HEK293 (cell line): Measurements from ENCODE around the gene ZNF688.
A peak's percentile ranks its signal among the peaks of the same experiment; 100 is the strongest.

Experiments
- CTCF ChIA-PET: fragments of 350-600 bp; formaldehyde crosslinking; extraction: SDS; loops from one replicate; lab custom pipeline; 2021; ENCODE audit warnings: antibody characterized with exemption; lab: Yijun Ruan, JAX
- POLR2A ChIA-PET: fragments of 300-600 bp; formaldehyde crosslinking; extraction: SDS; loops from one replicate; lab custom pipeline; 2020; ENCODE audit warnings: antibody characterized with exemption, inconsistent platforms; lab: Yijun Ruan, JAX
- H3K27ac ChIP-seq: fragments of 200-500 bp; sonication (Bioruptor generic); 2 replicates; pipeline ENCODE4 v1.5.1; 2014; ENCODE audit warnings: low read depth, low read length, control low read depth, inconsistent platforms; ENCODE audit errors: extremely low read depth
- H3K36me3 ChIP-seq, 2 experiments: fragments of 200-500 bp in 1 of 2; sonication (Bioruptor generic) in 1 of 2; 1 replicate in 1 of 2; 2 replicates in 1 of 2; pipeline ENCODE4 v1.5.1; 2014 to 2017; ENCODE audit warnings: inconsistent platforms in 2 of 2, low read length in 2 of 2; ENCODE audit not compliant: control insufficient read depth in 2 of 2, insufficient read depth in 1 of 2
- H3K4me1 ChIP-seq: fragments of 200-500 bp; sonication (Bioruptor generic); 2 replicates; pipeline ENCODE4 v1.5.1; 2014; ENCODE audit warnings: mild to moderate bottlenecking, low read length, inconsistent platforms; ENCODE audit not compliant: control insufficient read depth, insufficient read depth
- H3K4me3 ChIP-seq: 2 replicates; pipeline ENCODE4 v1.5.1; 2011; ENCODE audit warnings: low read depth, mild to moderate bottlenecking, control low read depth, low read length, moderate library complexity
- H3K9me3 ChIP-seq: fragments of 200-500 bp; sonication (Bioruptor generic); 2 replicates; pipeline ENCODE4 v1.5.1; 2014; ENCODE audit warnings: low read depth, low read length, inconsistent platforms; ENCODE audit not compliant: control insufficient read depth, insufficient read depth
- GLIS1 ChIP-seq: fragments of 450-650 bp; formaldehyde crosslinking; IDR thresholded peaks from 2 replicates; pipeline ENCODE4 v1.5.1; 2016; ENCODE audit warnings: missing biosample characterization, missing genetic modification characterization
- HOXD13 ChIP-seq: sonication (generic); formaldehyde crosslinking; IDR thresholded peaks from 2 replicates; pipeline ENCODE4 v1.8.0; 2022; ENCODE audit warnings: missing genetic modification reagents, borderline replicate concordance
- INSM2 ChIP-seq: fragments of 450-650 bp; formaldehyde crosslinking; IDR thresholded peaks from 2 replicates; pipeline ENCODE4 v1.5.1; 2016; ENCODE audit warnings: missing biosample characterization, missing genetic modification characterization
- KLF10 ChIP-seq: fragments of 450-650 bp; IDR thresholded peaks from 2 replicates; pipeline ENCODE4 v1.5.1; 2018; ENCODE audit warnings: missing biosample characterization, mild to moderate bottlenecking, missing genetic modification characterization
- KLF17 ChIP-seq: fragments of 450-650 bp; formaldehyde crosslinking; IDR thresholded peaks from 2 replicates; pipeline ENCODE4 v1.5.1; 2016; ENCODE audit warnings: missing biosample characterization, missing genetic modification characterization
- PRDM1 ChIP-seq: fragments of 450-650 bp; formaldehyde crosslinking; IDR thresholded peaks from 2 replicates; pipeline ENCODE4; 2016; ENCODE audit warnings: missing biosample characterization, missing genetic modification characterization
- ZBTB1 ChIP-seq: fragments of 450-650 bp; formaldehyde crosslinking; IDR thresholded peaks from 2 replicates; pipeline ENCODE4 v1.5.1; 2016; ENCODE audit warnings: missing biosample characterization, missing genetic modification characterization
- ZBTB17 ChIP-seq: fragments of 450-650 bp; formaldehyde crosslinking; IDR thresholded peaks from 2 replicates; pipeline ENCODE4 v1.5.1; 2016; ENCODE audit warnings: missing biosample characterization, missing genetic modification characterization
- ZBTB49 ChIP-seq: fragments of 450-650 bp; formaldehyde crosslinking; IDR thresholded peaks from 2 replicates; pipeline ENCODE4 v1.5.1; 2016; ENCODE audit warnings: missing biosample characterization, missing genetic modification characterization, low read depth
- ZFP41 ChIP-seq: fragments of 450-650 bp; formaldehyde crosslinking; IDR thresholded peaks from 2 replicates; pipeline ENCODE4 v1.5.1; 2016; ENCODE audit warnings: missing biosample characterization, missing genetic modification characterization, borderline replicate concordance
- ZNF138 ChIP-seq: fragments of 450-650 bp; formaldehyde crosslinking; IDR thresholded peaks from 2 replicates; pipeline ENCODE4 v1.5.1; 2016; ENCODE audit warnings: missing biosample characterization, missing genetic modification characterization, borderline replicate concordance
- ZNF214 ChIP-seq: fragments of 450-650 bp; formaldehyde crosslinking; IDR thresholded peaks from 2 replicates; pipeline ENCODE4 v1.5.1; 2017; ENCODE audit warnings: missing biosample characterization, mild to moderate bottlenecking, missing genetic modification characterization, borderline replicate concordance
- ZNF23 ChIP-seq: fragments of 450-650 bp; formaldehyde crosslinking; IDR thresholded peaks from 2 replicates; pipeline ENCODE4 v1.5.1; 2016; ENCODE audit warnings: missing biosample characterization, missing genetic modification characterization, borderline replicate concordance
- ZNF335 ChIP-seq: fragments of 450-650 bp; formaldehyde crosslinking; conservative IDR thresholded peaks from 2 replicates; pipeline ENCODE4 v1.5.1; 2016; ENCODE audit warnings: missing biosample characterization, missing genetic modification characterization
- ZNF394 ChIP-seq: fragments of 450-650 bp; formaldehyde crosslinking; IDR thresholded peaks from 2 replicates; pipeline ENCODE4 v1.5.1; 2016; ENCODE audit warnings: missing biosample characterization, missing genetic modification characterization, mild to moderate bottlenecking, moderate library complexity, borderline replicate concordance
- ZNF426 ChIP-seq: fragments of 450-650 bp; formaldehyde crosslinking; IDR thresholded peaks from 2 replicates; pipeline ENCODE4 v1.5.1; 2017; ENCODE audit warnings: missing biosample characterization, missing genetic modification characterization, mild to moderate bottlenecking, inconsistent platforms, moderate library complexity
- ZNF449 ChIP-seq: fragments of 450-650 bp; formaldehyde crosslinking; IDR thresholded peaks from 2 replicates; pipeline ENCODE4 v1.5.1; 2017; ENCODE audit warnings: missing biosample characterization, mild to moderate bottlenecking, missing genetic modification characterization, moderate library complexity
- ZNF529 ChIP-seq: fragments of 450-650 bp; formaldehyde crosslinking; IDR thresholded peaks from 2 replicates; pipeline ENCODE4 v1.5.1; 2017; ENCODE audit warnings: missing genetic modification characterization, missing biosample characterization; ENCODE audit not compliant: insufficient replicate concordance
- ZNF549 ChIP-seq: fragments of 450-650 bp; IDR thresholded peaks from 2 replicates; pipeline ENCODE4 v1.5.1; 2018; ENCODE audit warnings: missing biosample characterization, missing genetic modification characterization, mild to moderate bottlenecking, inconsistent platforms, moderate library complexity
- ZNF558 ChIP-seq: fragments of 450-650 bp; formaldehyde crosslinking; IDR thresholded peaks from 2 replicates; pipeline ENCODE4 v1.5.1; 2016; ENCODE audit warnings: missing biosample characterization, missing genetic modification characterization
- ZNF610 ChIP-seq: fragments of 450-650 bp; formaldehyde crosslinking; IDR thresholded peaks from 2 replicates; pipeline ENCODE4 v1.5.1; 2016; ENCODE audit warnings: missing biosample characterization, missing genetic modification characterization, borderline replicate concordance
- ZNF658 ChIP-seq: fragments of 450-650 bp; formaldehyde crosslinking; IDR thresholded peaks from 2 replicates; pipeline ENCODE4; 2016; ENCODE audit warnings: missing biosample characterization, missing genetic modification characterization
- ZNF677 ChIP-seq: fragments of 450-650 bp; IDR thresholded peaks from 2 replicates; pipeline ENCODE4 v1.5.0; 2018; ENCODE audit warnings: missing biosample characterization, mild to moderate bottlenecking, missing genetic modification characterization, moderate library complexity
- ZNF76 ChIP-seq: fragments of 450-650 bp; formaldehyde crosslinking; IDR thresholded peaks from 2 replicates; pipeline ENCODE4; 2016; ENCODE audit warnings: low read depth, missing biosample characterization, missing genetic modification characterization, borderline replicate concordance
- ZNF776 ChIP-seq: fragments of 450-650 bp; formaldehyde crosslinking; IDR thresholded peaks from 2 replicates; pipeline ENCODE4 v1.5.0; 2017; ENCODE audit warnings: missing biosample characterization, missing genetic modification characterization, borderline replicate concordance
- ZNF785 ChIP-seq: fragments of 450-650 bp; formaldehyde crosslinking; IDR thresholded peaks from 2 replicates; pipeline ENCODE4 v1.5.1; 2016; ENCODE audit warnings: missing biosample characterization, missing genetic modification characterization

ZNF688 gene

GRCh38 chr16:30609926-30610839, 38.7 kb upstream of the ZNF688 start, which contains the start of gene ZNF689 (continued):
- TF ChIP-seq ZBTB49 (tag by site-specific recombination) (no peak), ZNF76 (peak; percentile 81), ZBTB17 (tag by site-specific recombination) (peak; percentile 100), KLF10 (tag by site-specific recombination) (peak; percentile 45; the same call in 1 of the 2 replicates), ZNF529 (tag by site-specific recombination) (no peak), ZNF23 (tag by site-specific recombination) (0 out of 2 replicates have a peak, but pooled peaks have one; percentile 61), ZNF677 (tag by site-specific recombination) (no peak), ZNF138 (tag by site-specific recombination) (no peak), GLIS1 (tag by site-specific recombination) (no peak; the same call in 1 of the 2 replicates), ZNF558 (peak; percentile 51; the same call in 1 of the 2 replicates), KLF17 (tag by site-specific recombination) (peak; percentile 42), ZBTB1 (tag by site-specific recombination) (0 out of 2 replicates have a peak, but pooled peaks have one; percentile 33), ZNF335 (tag by site-specific recombination) (peak; percentile 99), ZNF449 (peak; percentile 87; the same call in 1 of the 2 replicates), ZNF214 (tag by site-specific recombination) (no peak), ZNF658 (tag by site-specific recombination) (no peak)

- H3K4me1 ChIP-seq, result no peaks in the 10 kb centered on the region
- H3K9me3 ChIP-seq, result no peaks in the 10 kb centered on the region
- POLR2A ChIA-PET, result interaction anchor here (0.6 to 2.6 kb wide), 24 partner anchors 8 to 785 kb away, joined by 3 to 18 read pairs (median 6); partner anchors contain the start of genes DCTPP1, FBRS, PRR14 and SRCAP
- peak overlapping the region; percentile 96 for H3K27ac ChIP-seq
- H3K36me3 ChIP-seq, result peaks cover 30 to 47% of the 10 kb centered on the region in 2 experiments; a peak in 2 of 3 replicates
- CTCF ChIA-PET, result interaction anchor here (0.6 to 4.3 kb wide), 7 partner anchors 11 to 495 kb away, joined by 3 to 29 read pairs (median 4); partner anchors contain the start of genes DCTPP1 and ZNF764
- H3K4me3 ChIP-seq, result peak overlapping the region; percentile 81
- TF ChIP-seq ZNF549 (tag by site-specific recombination) (no peak), ZNF610 (tag by site-specific recombination) (no peak), ZNF785 (tag by site-specific recombination) (0 out of 2 replicates have a peak, but pooled peaks have one; percentile 15), ZNF394 (tag by site-specific recombination) (no peak; the same call in 1 of the 2 replicates), PRDM1 (tag by site-specific recombination) (no peak), ZFP41 (tag by site-specific recombination) (no peak), ZNF776 (tag by site-specific recombination) (no peak), INSM2 (tag by site-specific recombination) (no peak), ZNF529 (tag by site-specific recombination) (no peak), HOXD13 (CRISPR knock-in tag) (no peak; the same call in none of the 2 replicates), ZNF426 (tag by site-specific recombination) (no peak)
Observed at GRCh38 chr16:30609002-30609925, 37.8 kb upstream of the ZNF688 start.
